Caki2 (cell line): ENCODE results near the gene TBCD. TPM values are rescaled to one million over a fixed set of nuclear protein-coding genes. Genes with fewer than 3 reads are reported as not detected.
"Not testable (repeated sequence)": the region's sequence is repeated elsewhere in the genome, so short reads cannot be mapped to it uniquely, and the experiment has no call there.

Experiments used
- DNase-seq: peaks from one replicate; pipeline ENCODE4 v3.0.0-alpha.2; 2015; ENCODE audit warnings: low read depth
- in situ Hi-C: cut with HindIII; loops from 2 replicates; pipeline ENCODE4 v1.10.0; 2016; ENCODE audit warnings: low sequenced_read_pairs, low pct_unique_long_range_greater_than_20kb, mixed read lengths
- total RNA-seq: library from RNA; depleted of rRNA; stranded (reverse); fragments of >200 nt; shearing (Covaris generic); gene quantifications from 2 replicates; pipeline ENCODE4 v1.2.3, GENCODE V29; 2014; ENCODE audit warnings: low replicate concordance

TBCD gene
- total RNA-seq, 1 experiment from 2014 or later: 138 TPM

DNA sequence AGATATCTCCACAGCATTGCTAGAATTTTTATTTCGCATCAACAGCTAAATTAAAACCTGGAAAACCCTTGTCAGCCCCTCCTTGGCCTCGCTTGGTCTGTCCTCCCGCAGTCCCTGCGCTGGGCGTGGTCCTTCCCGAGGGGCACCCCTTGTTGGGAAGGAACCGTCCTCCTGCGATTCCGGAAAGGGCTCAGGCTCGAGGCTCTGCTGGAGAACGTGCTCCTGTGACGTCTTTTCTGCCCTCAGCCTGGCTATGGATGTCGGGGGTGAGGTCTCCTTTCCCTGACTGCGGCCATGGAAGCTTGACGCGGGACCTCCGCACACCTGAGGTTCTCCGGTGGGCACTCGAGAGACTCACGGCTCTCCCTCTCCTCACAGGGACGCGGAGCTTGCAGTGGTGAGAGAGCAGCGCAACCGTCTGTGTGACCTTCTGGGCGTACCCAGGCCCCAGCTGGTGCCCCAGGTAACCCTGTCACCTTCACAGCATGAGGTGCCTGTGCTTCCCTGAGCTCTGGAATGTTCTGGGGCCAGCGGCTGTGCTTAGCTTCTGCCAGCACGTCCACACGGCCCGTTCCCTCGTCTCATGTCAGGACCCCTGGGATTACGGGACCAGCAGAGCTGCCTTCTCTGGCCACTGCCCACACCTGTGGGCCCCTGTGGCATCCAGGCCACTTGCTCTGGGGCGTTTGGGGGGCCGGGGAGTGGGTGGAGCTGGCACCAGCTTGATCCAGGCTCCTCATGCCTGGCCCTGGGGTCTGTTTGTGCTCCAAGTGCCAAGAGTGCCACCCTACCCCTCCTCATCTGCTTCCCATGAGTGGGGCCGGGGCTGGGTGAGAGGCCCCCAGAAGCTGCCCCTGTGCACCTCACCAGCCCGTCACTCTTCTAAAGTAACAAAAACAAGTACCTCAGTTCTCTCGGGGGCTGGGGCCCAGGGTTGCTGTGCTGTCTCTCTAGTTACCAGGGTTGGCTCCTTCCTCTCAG is 189.4 kb downstream of the TBCD start:
- in situ Hi-C loops: no loop called here
- DNase-seq: no peak

DNA sequence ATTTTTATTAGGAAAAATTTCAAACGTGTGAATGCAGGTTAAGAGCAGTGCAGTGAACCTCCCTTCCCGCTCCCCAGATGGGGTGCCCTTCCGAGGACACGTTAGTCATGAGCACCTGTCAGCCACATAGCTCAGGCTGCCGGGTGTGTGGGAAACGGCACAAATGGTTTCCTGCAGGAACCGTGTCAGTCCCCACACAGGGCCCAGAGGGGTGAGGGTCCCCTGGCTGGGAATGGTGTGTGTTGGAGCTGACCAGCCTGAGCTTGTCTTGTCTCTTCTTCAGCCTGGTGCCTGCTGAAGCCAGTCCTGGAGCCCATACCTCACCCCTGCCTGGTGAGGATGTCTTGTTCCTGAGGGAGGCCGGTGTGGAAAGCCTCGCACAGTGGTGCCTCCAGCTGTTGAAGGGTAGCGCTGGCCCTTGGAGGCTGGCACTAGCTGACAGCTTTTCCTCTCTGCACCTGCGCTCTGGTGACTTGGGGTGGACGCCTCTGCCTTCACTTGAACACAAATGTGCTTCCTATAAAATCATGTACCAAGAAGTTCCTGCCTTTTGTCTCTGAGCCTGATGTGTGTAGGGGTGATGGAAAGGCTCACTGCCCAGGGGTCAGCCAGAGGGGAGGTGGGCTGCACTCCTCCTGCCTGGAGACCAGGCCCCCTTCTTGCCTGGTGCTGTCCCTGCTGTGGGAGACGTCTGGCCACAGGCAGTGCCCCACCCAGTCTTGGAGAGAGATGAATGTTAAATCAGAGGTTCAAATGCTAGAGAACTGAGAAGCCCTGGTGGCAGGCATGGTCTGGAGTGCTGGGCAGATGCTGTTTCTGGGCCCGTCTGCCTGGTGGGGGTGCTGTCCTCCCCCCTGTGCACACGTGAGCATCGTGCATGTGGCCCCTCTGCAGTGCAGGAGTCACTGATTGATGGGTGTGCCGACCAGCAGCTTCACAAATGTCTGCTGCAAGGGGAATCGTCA is 190.6 kb downstream of the TBCD start:
- no peak for DNase-seq
- in situ Hi-C loops: no loop called here

DNA sequence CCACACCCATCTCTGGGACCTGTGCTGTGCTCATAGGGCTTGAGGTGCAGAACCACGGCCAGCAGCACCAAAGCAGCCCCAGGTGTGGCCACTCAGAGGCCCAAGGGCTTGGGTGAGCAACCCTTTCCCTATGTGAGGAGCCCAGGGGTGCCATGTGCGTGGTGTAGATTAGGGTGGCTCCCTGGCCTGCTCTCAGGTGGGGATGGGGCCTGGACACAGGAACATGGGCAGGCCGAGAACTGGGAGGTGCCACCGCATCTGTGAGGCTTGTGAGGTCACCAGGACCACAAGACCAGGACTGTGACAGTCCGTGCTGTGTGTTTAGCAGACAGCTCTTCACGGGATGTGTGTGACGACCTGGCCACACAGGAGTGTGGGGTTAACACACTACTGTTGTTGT is 191.5 kb downstream of the TBCD start:
- in situ Hi-C loops: no loop called here
- DNase-seq: no peak

GRCh38 chr17:82943751-82944150 is 191.9 kb downstream of the TBCD start:
- DNase-seq: no peak
- in situ Hi-C loops: no loop called here

GRCh38 chr17:82944990-82945389 is 193.1 kb downstream of the TBCD start:
- peak; percentile 14 for DNase-seq
- in situ Hi-C loops: no loop called here

- in situ Hi-C loops: no loop called here
- DNase-seq: no peak
Measured at GRCh38 chr17:82946081-82946480, 194.2 kb downstream of the TBCD start.

GRCh38 chr17:82947051-82947991 is 195.5 kb downstream of the TBCD start:
- in situ Hi-C loops: no loop called here
- no peak for DNase-seq

DNA sequence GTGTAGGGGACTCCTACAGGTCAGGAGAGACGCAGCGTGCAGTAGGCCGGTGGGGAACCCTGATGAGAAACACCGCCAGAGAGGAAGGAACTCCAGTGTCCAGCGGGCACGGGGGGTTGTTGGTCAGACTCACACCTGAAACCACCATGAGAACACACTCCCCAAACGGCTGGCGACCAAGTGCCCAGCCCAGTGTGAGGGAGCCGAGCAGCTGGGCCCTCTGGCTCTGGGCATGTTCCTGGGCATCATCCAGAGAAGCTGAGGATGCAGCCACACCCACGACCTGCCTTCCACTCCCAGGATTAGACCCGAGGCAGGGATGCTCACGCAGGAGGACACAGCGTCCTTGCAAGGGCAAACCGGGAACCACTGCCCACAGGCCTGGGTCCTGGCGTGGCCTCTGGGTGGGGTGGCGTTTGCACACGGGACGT is 196.2 kb downstream of the TBCD start:
- in situ Hi-C loops: no loop called here
- DNase-seq: no peak

DNA sequence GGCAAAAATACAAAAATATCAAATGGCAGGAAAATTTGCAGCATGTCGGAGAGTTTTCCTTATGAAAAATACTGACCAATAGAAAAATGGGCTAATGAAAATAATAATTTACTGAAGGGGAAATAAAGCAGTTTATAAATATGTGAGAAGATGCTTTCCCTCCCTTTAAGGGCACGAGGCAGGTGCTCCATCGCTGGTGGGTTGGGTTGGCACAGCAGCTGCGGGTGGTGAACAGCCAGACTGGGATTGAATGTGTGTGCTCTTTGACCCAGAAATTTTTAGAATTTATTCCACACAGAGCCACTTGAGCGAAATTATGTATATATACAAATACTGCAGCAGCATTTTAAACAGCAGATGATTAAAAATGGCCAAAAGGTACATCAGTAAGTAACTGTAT is 197.1 kb downstream of the TBCD start:
- DNase-seq: no peak
- in situ Hi-C loops: no loop called here

DNA sequence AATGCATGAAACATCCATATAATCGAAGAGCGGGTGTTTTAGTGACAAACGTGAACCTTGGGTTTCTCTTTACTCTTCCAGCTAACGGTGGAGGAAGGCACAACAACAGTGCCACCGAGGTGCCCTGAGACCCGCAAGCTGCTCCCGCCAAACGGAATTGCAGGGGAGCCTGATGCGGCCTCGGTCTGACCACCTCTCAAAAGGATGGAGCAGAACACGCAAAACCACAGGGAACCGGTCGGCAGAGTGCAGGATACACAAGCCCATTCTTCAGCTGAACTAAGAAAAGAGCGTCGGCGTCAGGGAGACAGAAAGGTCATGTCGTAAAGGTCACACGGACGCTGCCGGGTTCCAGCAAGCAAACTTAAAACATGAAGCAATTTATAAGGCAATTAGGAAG is 197.5 kb downstream of the TBCD start:
- in situ Hi-C loops: no loop called here

DNA sequence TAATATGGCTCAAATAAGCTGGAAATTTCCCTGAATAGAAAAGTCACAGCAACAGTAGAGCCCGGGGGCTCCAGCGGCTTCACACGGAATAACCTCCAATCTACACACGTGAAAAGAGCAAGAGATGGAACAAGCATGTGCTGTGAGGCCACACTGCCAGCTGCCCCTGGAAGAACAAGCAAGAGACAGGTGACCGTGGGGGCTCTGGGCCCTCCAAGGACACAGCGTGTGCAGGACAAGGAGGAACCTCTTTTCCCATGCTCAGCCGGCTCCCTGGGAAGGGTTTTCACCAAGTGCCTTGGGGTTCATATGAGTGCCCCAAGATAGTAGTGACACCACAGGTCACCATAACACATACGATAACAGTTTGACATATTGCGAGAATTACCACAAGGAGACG is 198.1 kb downstream of the TBCD start:
- in situ Hi-C loops: no loop called here
- DNase-seq: no peak

More for the DNA sequence above, 197.5 kb downstream of the TBCD start:
- no peak for DNase-seq

DNA sequence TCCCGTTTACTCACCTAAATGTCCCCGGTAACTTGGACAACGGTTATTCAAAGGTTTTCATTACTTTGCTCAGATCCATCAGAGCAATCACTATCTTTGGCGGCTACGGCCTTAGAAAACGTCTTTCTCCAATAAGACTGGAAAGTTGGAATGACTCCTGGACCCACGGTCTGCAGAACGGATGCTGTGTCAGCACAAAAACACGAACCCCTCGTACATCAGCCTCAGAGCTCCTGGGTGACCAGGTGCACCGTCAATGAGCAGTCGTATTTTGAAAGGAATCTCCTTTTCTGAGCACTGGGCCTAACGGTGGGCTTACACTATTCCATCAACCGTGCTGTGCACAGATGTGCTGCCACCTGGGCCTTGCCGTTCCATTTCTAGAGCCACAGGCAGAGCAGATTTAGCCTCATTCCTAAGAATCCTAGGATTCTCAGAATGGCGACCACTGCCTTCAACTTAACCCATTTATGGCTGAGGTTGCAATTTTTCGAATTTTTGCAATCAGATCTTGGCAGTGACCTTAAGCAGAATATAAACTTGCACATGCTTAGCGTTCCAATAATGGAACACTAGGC is 198.7 kb downstream of the TBCD start:
- in situ Hi-C loops: no loop called here
- DNase-seq: no peak

DNA sequence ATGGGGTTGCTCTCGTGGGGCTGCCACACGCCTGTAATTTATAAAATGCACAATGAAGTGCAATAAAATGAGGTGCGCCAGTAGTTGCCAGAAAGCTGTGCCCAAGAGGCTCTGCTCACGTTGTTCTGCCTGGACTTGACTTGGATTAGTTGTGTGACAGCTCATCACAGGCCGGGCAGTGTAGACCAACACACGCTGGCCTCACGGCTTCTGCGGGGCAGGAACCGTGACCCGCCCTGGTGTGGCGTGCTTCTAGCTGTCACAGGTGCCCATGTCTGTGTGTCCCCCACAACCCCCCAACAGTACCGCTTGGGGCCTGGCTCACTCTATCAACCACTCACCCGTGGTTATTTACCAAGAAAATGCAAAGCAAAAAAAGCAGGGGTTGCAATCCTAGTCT is 200.2 kb downstream of the TBCD start:
- in situ Hi-C loops: no loop called here
- DNase-seq: no peak

DNA sequence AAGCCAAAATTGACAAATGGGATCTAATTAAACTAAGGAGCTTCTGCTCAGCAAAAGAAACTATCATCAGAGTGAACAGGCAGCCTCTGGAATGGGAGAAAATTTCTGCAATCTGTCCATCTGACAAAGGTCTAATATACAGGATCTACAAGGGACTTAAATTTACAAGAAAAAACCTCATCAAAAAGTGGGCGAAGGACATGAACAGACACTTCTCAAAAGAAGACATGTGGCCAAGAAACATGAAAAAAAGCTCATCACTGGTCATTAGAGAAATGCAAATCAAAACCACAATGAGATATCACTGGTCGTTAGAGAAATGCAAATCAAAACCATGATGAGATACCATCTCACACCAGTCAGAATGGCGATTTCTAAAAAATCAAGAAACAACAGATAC is 203.2 kb downstream of the TBCD start:
- DNase-seq, in situ Hi-C loops: not testable (repeated sequence)

DNA sequence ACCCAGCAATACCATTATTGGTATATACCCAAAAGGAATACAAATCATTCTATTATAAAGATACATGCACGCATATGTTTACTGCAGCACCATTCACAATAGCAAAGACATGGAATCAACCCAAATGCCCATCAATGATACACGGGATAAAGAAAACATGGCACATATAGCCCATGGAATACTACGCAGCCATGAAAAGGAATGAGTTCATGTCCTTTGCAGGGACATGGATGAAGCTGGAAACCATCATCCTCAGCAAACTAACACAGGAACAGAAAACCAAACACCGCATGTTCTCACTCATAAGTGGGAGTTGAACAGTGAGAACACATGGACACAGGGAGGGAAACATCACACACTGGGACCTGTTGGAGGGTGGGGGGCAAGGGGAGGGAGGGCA is 203.8 kb downstream of the TBCD start:
- DNase-seq, in situ Hi-C loops: not testable (repeated sequence)

GRCh38 chr17:82956146-82956725 is 204.4 kb downstream of the TBCD start:
- in situ Hi-C loops: no loop called here
- no peak for DNase-seq

- DNase-seq: no peak
- in situ Hi-C loops: no loop called here
Measured at GRCh38 chr17:82956726-82957468, 205.0 kb downstream of the TBCD start.
